CD4-positive, alpha-beta T cell (primary cell): ENCODE data around the gene CCDC85B. TPM values are rescaled to one million over a fixed set of nuclear protein-coding genes. Genes with fewer than 3 reads are reported as not detected.

Source experiments
- ATAC-seq: fragments of 200-7000 bp; cut with Tn5 transposase; one replicate; pipeline ENCODE4 v1.10.0; 2022; ENCODE audit warnings: mild to moderate bottlenecking; ENCODE audit not compliant: poor library complexity
- CTCF ChIA-PET: fragments of 350-600 bp; sonication (Branson Sonifier 250); formaldehyde crosslinking; loops from one replicate; lab custom pipeline; 2021; ENCODE audit warnings: antibody characterized with exemption, inconsistent platforms; lab: Charles Lee
- POLR2A ChIA-PET: fragments of 350-600 bp; sonication (Branson Sonifier 250); formaldehyde crosslinking; loops from one replicate; lab custom pipeline; 2021; ENCODE audit warnings: antibody characterized with exemption, inconsistent platforms; lab: Charles Lee
- DNase-seq, 14 experiments: peaks; one replicate each; pipeline ENCODE4 v3.0.0-alpha.2; 2013 to 2020; ENCODE audit warnings: mixed read lengths in 2 of 14
- H3K27ac ChIP-seq, 2 donors: one replicate each; pipeline versions ENCODE4 v1.5.1 to v1.7.0; 2013; ENCODE audit warnings: low read length in 2 of 2, low read depth in 1 of 2, mild to moderate bottlenecking in 1 of 2
- H3K27me3 ChIP-seq, 2 experiments: 1 replicate in 1 of 2; 2 replicates in 1 of 2; pipeline versions ENCODE4 v1.6.1 to v1.7.0; 2013; ENCODE audit warnings: low read length in 2 of 2, control low read depth in 1 of 2, mild to moderate bottlenecking in 1 of 2, moderate library complexity in 1 of 2; ENCODE audit not compliant: insufficient read depth in 2 of 2, control insufficient read depth in 1 of 2
- H3K36me3 ChIP-seq: one replicate; pipeline ENCODE4 v1.6.1; 2013; ENCODE audit warnings: low read length, control low read depth; ENCODE audit not compliant: insufficient read depth
- H3K4me1 ChIP-seq: one replicate; pipeline ENCODE4 v1.6.1; 2013; ENCODE audit warnings: low read length, control low read depth; ENCODE audit not compliant: insufficient read depth
- H3K4me3 ChIP-seq: one replicate; pipeline ENCODE4 v1.5.1; 2013; ENCODE audit warnings: mild to moderate bottlenecking, low read length, moderate library complexity
- H3K9me3 ChIP-seq, 2 experiments: 1 replicate in 1 of 2; 2 replicates in 1 of 2; pipeline versions ENCODE4 v1.6.1 to v1.7.0; 2013; ENCODE audit warnings: low read length in 2 of 2, mild to moderate bottlenecking in 2 of 2, control low read depth in 1 of 2, moderate library complexity in 1 of 2; ENCODE audit not compliant: control insufficient read depth in 1 of 2, insufficient read depth in 1 of 2
- H3K27ac Mint-ChIP-seq: one replicate; pipeline ENCODE4 v1.8.0; 2020; ENCODE audit warnings: mixed read lengths
- H3K27me3 Mint-ChIP-seq: one replicate; pipeline ENCODE4 v1.8.0; 2021; ENCODE audit warnings: mixed read lengths
- H3K36me3 Mint-ChIP-seq: one replicate; pipeline ENCODE4 v1.8.0; 2021; ENCODE audit warnings: low read depth, mixed read lengths
- H3K4me1 Mint-ChIP-seq: one replicate; pipeline ENCODE4 v1.8.0; 2021; ENCODE audit warnings: low read depth, mixed read lengths
- H3K4me3 Mint-ChIP-seq: one replicate; pipeline ENCODE4 v1.8.0; 2020; ENCODE audit warnings: mild to moderate bottlenecking, mixed read lengths
- H3K9me3 Mint-ChIP-seq: one replicate; pipeline ENCODE4 v1.8.0; 2020; ENCODE audit warnings: mixed read lengths
- CTCF ChIP-seq: fragments of 200-600 bp; IDR thresholded peaks from one replicate; pipeline ENCODE4 v1.8.0; 2022; ENCODE audit warnings: antibody characterized with exemption, mild to moderate bottlenecking
- intact Hi-C, 2 experiments: fragments of 100-400 bp; cut with DNase I in 1 of 2; cut with micrococcal nuclease in 1 of 2; formaldehyde crosslinking; loops; one replicate each; pipeline versions ENCODE4 v1.15.1 to v1.9.0; 2023 to 2025; cut with DNase I, micrococcal nuclease
- total RNA-seq, 174 experiments: library from RNA in 2 of 174; stranded (reverse) in 2 of 174; gene quantifications; one replicate each; pipeline ENCODE4 v1.2.3 and lab custom pipeline; 2021 to 2026

The CCDC85B gene
- total RNA-seq, 2 experiments from 2014 or later, result 23.1 to 25.8 TPM

GRCh38 chr11:65859095-65859811, 31.2 kb upstream of the CCDC85B start:
- intact Hi-C loops, result loop anchor here (1.0 to 10.0 kb wide), 5 partner anchors 30 to 426 kb away; partner anchors contain the start of genes C11orf68 (in 1 of the 2), DRAP1 (in 1 of the 2), FIBP (in 1 of the 2) and PCNX3 (in 1 of the 2)
- Mint-ChIP-seq H3K27me3 (no peaks in the 10 kb centered on the region), H3K9me3 (no peaks in the 10 kb centered on the region), H3K4me3 (peak overlapping the region; percentile 91), H3K36me3 (peaks cover 84% of the 10 kb centered on the region), H3K27ac (peak overlapping the region; percentile 94), H3K4me1 (peaks cover 57% of the 10 kb centered on the region)
- Histone ChIP-seq H3K4me3 (peak overlapping the region; percentile 90), H3K27ac (peak overlapping the region; percentile 92 to 96), H3K9me3 (no peaks in the 10 kb centered on the region), H3K27me3 (no peaks in the 10 kb centered on the region), H3K36me3 (peaks cover 52% of the 10 kb centered on the region), H3K4me1 (peaks cover 79% of the 10 kb centered on the region)
- CTCF ChIA-PET, result interaction anchor here (0.6 to 5.2 kb wide), 22 partner anchors 10 to 423 kb away, joined by 3 to 80 read pairs (median 5); partner anchors contain the start of genes BANF1, C11orf68, CCDC85B and CTSW
- POLR2A ChIA-PET, result interaction anchor here (0.7 to 5.8 kb wide), 46 partner anchors 8 to 1541 kb away, joined by 3 to 248 read pairs (median 6); partner anchors contain the start of genes BANF1, C11orf68, CCDC85B and CST6
- ATAC-seq, result peak; percentile 53
- DNase-seq, result peak; percentile 87 to 99 (median 95)
- no peak for TF ChIP-seq CTCF

DNA sequence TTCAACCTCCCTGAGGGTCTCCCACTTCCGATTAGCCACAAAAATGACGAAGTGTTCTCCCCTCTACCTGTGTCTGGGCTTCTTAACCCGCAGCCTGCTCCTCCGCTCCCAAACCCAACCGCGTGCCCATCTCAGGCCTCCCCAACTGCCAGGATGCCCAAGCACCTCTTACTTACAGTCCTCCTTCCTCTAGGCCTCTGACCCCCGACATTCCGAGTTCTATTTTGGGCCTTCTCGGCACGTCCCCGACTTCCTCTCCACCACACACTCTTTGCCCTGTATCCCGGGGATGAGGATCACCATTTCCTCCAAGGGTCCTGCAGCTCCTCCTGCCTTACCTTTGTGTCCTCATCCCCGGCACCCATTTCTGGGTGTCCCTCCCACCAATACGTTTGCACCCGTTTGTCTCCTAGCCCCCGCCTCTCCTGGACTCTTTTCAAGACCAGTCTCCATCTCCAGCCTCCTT, 30.6 kb upstream of the CCDC85B start:
- H3K4me1 ChIP-seq, result peaks cover 73% of the 10 kb centered on the region

More for the DNA sequence above, 30.6 kb upstream of the CCDC85B start:
- no peak for TF ChIP-seq CTCF
- peaks cover 51% of the 10 kb centered on the region for H3K4me1 Mint-ChIP-seq
- peak overlapping the region; percentile 91 for H3K4me3 Mint-ChIP-seq
- DNase-seq (peak in 2 of 14 experiments; percentile 23 to 25), ATAC-seq (peak; percentile 6)
- H3K9me3 ChIP-seq, result no peaks in the 10 kb centered on the region
- H3K27ac Mint-ChIP-seq, result peak overlapping the region; percentile 94
- ChIA-PET POLR2A (interaction anchor here (0.7 to 5.8 kb wide), 45 partner anchors 8 to 1542 kb away, joined by 3 to 248 read pairs (median 7); partner anchors contain the start of genes BANF1, C11orf68, CCDC85B and CST6), CTCF (interaction anchor here (0.6 to 5.2 kb wide), 28 partner anchors 9 to 422 kb away, joined by 3 to 80 read pairs (median 4); partner anchors contain the start of genes BANF1, C11orf68, CCDC85B and CTSW)
- H3K9me3 Mint-ChIP-seq, result no peaks in the 10 kb centered on the region
- peaks cover 52% of the 10 kb centered on the region for H3K36me3 ChIP-seq
- peak overlapping the region; percentile 90 for H3K4me3 ChIP-seq
- intact Hi-C loops, result loop anchor here (1.0 to 10.0 kb wide), 8 partner anchors 13 to 425 kb away; partner anchors contain the start of genes FIBP (in 2 of the 2), C11orf68 (in 1 of the 2), DRAP1 (in 1 of the 2) and PCNX3 (in 1 of the 2)
- H3K27me3 ChIP-seq, result no peaks in the 10 kb centered on the region
- H3K27me3 Mint-ChIP-seq, result no peaks in the 10 kb centered on the region
- peaks cover 84% of the 10 kb centered on the region for H3K36me3 Mint-ChIP-seq
- H3K27ac ChIP-seq, result peak overlapping the region; percentile 92 to 96
